ENCODE data around the gene KCNQ5. TPM values are rescaled to one million over a fixed set of nuclear protein-coding genes. Genes with fewer than 3 reads are reported as not detected.

Gene KCNQ5
- total RNA-seq, 6 donors from 2014 or later: 0.30 to 3.1 (median 0.32) TPM

GRCh38 chr6:72968704-72969103 lies 346.8 kb downstream of the KCNQ5 start:
- WGBS, 2 donors: 68 to 77% methylated on average over 1 of the region's 1 CpG
- no peak for DNase-seq
- no peak for ATAC-seq (ENCODE audit: low FRiP score in 2 of 2)
- H3K4me3 ChIP-seq: no peak overlapping the region
- no peaks in the 10 kb centered on the region for H3K36me3 ChIP-seq
- TF ChIP-seq POLR2A (IDR thresholded peaks at IDR 0.05) (no peak), POLR2AphosphoS5 (IDR thresholded peaks at IDR 0.05) (no peak), EP300 (IDR thresholded peaks at IDR 0.05) (no peak), CTCF (IDR thresholded peaks at IDR 0.05) (no peak)
- H3K27me3 ChIP-seq: no peaks in the 10 kb centered on the region
- H3K9me3 ChIP-seq: no peaks in the 10 kb centered on the region
- H3K4me1 ChIP-seq: no peaks in the 10 kb centered on the region
- H3K27ac ChIP-seq: no peak overlapping the region

- ATAC-seq (ENCODE audit: low FRiP score in 2 of 2) (no peak), DNase-seq (no peak)
- no peak overlapping the region for H3K4me3 ChIP-seq
- 68 to 70% methylated on average over 2 of the region's 2 CpGs for WGBS, 2 donors
- H3K4me1 ChIP-seq: no peaks in the 10 kb centered on the region
- no peaks in the 10 kb centered on the region for H3K36me3 ChIP-seq
- H3K27me3 ChIP-seq: no peaks in the 10 kb centered on the region
- no peak for TF ChIP-seq POLR2A (IDR thresholded peaks at IDR 0.05)
- no peak for TF ChIP-seq CTCF (IDR thresholded peaks at IDR 0.05)
- TF ChIP-seq POLR2AphosphoS5 (IDR thresholded peaks at IDR 0.05): no peak
- no peak for TF ChIP-seq EP300 (IDR thresholded peaks at IDR 0.05)
- no peaks in the 10 kb centered on the region for H3K9me3 ChIP-seq
- H3K27ac ChIP-seq: no peak overlapping the region
Measured at GRCh38 chr6:72969666-72970065, 347.8 kb downstream of the KCNQ5 start.

- H3K27me3 ChIP-seq: no peaks in the 10 kb centered on the region
- H3K27ac ChIP-seq: no peak overlapping the region
- H3K9me3 ChIP-seq: no peaks in the 10 kb centered on the region
- no peaks in the 10 kb centered on the region for H3K4me1 ChIP-seq
- TF ChIP-seq EP300 (IDR thresholded peaks at IDR 0.05) (no peak), CTCF (IDR thresholded peaks at IDR 0.05) (no peak), POLR2AphosphoS5 (IDR thresholded peaks at IDR 0.05) (no peak), POLR2A (IDR thresholded peaks at IDR 0.05) (no peak)
- no peak overlapping the region for H3K4me3 ChIP-seq
- DNase-seq (no peak), ATAC-seq (ENCODE audit: low FRiP score in 2 of 2) (no peak)
- H3K36me3 ChIP-seq: no peaks in the 10 kb centered on the region
Measured at GRCh38 chr6:72972579-72972978, 350.7 kb downstream of the KCNQ5 start.

- DNase-seq (no peak), ATAC-seq (ENCODE audit: low FRiP score in 2 of 2) (no peak)
- no peak for TF ChIP-seq CTCF (IDR thresholded peaks at IDR 0.05)
- TF ChIP-seq POLR2AphosphoS5 (IDR thresholded peaks at IDR 0.05): no peak
- no peak for TF ChIP-seq POLR2A (IDR thresholded peaks at IDR 0.05)
- TF ChIP-seq EP300 (IDR thresholded peaks at IDR 0.05): no peak
- Histone ChIP-seq H3K4me3 (no peak overlapping the region), H3K4me1 (no peaks in the 10 kb centered on the region), H3K9me3 (no peaks in the 10 kb centered on the region), H3K36me3 (no peaks in the 10 kb centered on the region), H3K27me3 (no peaks in the 10 kb centered on the region), H3K27ac (no peak overlapping the region)
- 47 to 56% methylated on average over 2 of the region's 2 CpGs for WGBS, 2 donors
Measured at GRCh38 chr6:72974276-72974675, 352.4 kb downstream of the KCNQ5 start.

GRCh38 chr6:72975352-72975752 lies 353.5 kb downstream of the KCNQ5 start:
- H3K36me3 ChIP-seq: no peaks in the 10 kb centered on the region
- H3K4me1 ChIP-seq: no peaks in the 10 kb centered on the region
- ATAC-seq (ENCODE audit: low FRiP score in 2 of 2) (no peak), DNase-seq (no peak)
- TF ChIP-seq CTCF (IDR thresholded peaks at IDR 0.05): no peak
- TF ChIP-seq EP300 (IDR thresholded peaks at IDR 0.05): no peak
- no peak for TF ChIP-seq POLR2A (IDR thresholded peaks at IDR 0.05)
- no peak for TF ChIP-seq POLR2AphosphoS5 (IDR thresholded peaks at IDR 0.05)
- WGBS, 2 donors: 61 to 74% methylated on average over 1 of the region's 1 CpG
- no peak overlapping the region for H3K27ac ChIP-seq
- H3K27me3 ChIP-seq: no peaks in the 10 kb centered on the region
- no peaks in the 10 kb centered on the region for H3K9me3 ChIP-seq
- no peak overlapping the region for H3K4me3 ChIP-seq
